Measurements from ENCODE around the gene CDHR4.
"Not testable (repeated sequence)": the region's sequence is repeated elsewhere in the genome, so short reads cannot be mapped to it uniquely, and the experiment has no call there.

The CDHR4 gene

DNA sequence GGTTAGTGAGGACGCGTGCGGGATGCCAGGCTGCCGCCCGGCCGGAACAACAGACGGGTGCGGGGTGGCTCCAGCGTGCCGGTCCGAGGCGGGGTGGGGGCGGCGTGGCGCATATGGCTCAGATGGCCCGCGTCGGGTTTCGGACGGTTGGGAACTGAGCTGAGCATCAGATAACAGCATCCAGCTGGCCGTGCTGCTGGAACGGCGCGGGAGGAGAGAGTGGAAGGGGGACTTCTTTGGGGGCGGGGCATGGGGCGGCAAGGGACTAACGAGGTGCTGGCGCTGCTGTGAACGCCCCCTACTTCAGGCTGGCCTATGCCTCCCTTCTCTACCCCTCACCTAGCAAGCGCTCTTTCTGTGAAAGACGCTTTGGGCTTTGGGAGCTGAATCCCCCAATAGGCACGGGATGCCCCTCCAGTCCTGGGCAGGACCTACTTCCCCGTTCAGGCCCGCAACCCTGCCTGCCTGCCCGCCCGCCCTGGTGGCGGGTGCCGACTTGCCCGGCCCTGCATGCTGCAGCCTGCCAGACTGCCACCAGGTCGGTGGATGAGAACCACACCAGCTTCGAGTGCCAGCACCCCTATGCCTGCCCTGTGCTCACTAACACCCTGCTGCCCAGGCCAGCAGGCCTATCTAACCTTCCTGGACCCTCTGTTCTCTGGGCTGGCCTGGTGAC lies 3.9 kb upstream of the CDHR4 start:
- peak in 1 of 2 experiments; percentile 33 for DNase-seq (ENCODE audit: low read depth in 2 of 2)

DNA sequence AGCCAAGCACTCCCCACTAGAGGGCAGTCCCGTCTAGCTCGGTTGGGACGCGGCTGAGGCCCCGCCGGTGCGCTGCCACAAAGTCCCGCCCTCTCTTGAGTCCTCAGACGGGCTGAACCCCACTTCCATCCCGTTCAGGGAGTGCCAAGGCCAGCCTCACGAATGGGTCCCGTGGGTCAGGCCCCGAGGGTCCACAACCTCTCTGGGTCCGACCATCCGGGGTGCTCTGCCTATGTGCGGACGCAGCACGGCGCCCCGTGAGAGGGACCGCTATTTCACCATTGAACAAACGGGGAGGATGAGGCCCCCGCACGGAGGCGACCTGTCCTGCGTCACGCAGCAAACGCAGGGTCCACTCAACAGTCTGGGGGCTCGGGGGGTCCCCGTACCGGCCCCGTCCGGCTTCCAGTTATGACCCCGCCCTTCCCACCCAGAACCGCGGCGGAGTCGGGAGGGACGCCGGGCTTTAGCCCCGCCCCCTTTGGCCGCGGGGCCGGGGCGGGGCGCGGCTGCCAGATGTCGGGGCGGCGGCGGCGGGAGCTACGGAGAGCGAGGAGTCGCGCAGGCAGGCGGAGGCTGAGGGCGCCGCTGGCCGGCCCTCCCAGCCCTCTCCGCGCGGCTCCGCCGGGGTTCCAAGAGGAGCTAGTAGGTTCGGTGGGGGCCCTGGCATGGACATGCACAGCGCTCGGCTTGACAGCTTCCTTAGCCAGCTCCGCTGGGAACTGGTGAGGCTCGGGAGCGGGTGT lies 3.2 kb upstream of the CDHR4 start, which contains the start of gene INKA1:
INKA1 (plus strand) TSS at position 543 of the 746 bp plus-strand sequence; CDS start at position 675, 132 bp downstream.
- DNase-seq (ENCODE audit: low read depth in 2 of 2), result peak; percentile 63 to 64

DNA sequence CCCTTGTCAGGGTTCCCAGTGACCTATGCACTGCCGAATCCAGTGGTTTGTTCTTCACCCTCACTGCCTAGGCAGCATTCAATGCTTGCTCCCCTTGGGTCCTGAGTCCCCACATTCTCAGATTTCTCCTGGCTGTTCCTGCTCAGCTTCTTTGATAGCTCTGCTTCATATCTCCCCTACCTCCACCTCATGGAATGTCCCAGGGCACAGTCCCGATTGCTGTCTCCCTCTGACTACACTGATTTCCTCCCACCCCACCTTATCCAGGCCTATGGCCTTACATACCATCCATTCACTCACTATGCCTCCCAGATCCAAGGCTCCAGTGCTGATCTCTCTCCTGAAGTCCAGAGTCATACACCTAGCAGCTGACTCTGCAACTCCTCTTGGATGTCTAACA lies 1.5 kb upstream of the CDHR4 start:
- no peak for DNase-seq (ENCODE audit: low read depth in 2 of 2)

DNA sequence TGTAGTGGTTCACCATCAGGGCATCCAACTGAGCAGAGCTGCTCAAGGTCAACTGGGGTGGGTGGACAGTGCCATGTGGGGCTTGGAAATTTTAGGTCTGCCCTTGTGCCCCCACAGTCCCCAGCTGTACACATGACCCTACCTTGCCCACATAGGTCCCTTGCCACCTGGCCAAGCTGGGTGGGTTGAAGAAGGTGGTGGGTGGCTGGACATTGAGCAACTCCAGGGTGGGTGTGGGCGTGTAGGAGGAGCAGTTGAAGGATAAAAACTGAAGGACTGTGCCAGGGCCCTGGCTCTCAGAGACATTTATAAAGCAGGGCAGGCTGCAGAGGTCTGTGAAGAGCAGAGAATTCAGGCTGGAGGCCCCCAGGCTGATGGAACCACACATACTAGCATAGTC lies 568 bp downstream of the CDHR4 start:
- no peak for DNase-seq (ENCODE audit: low read depth in 2 of 2)

DNA sequence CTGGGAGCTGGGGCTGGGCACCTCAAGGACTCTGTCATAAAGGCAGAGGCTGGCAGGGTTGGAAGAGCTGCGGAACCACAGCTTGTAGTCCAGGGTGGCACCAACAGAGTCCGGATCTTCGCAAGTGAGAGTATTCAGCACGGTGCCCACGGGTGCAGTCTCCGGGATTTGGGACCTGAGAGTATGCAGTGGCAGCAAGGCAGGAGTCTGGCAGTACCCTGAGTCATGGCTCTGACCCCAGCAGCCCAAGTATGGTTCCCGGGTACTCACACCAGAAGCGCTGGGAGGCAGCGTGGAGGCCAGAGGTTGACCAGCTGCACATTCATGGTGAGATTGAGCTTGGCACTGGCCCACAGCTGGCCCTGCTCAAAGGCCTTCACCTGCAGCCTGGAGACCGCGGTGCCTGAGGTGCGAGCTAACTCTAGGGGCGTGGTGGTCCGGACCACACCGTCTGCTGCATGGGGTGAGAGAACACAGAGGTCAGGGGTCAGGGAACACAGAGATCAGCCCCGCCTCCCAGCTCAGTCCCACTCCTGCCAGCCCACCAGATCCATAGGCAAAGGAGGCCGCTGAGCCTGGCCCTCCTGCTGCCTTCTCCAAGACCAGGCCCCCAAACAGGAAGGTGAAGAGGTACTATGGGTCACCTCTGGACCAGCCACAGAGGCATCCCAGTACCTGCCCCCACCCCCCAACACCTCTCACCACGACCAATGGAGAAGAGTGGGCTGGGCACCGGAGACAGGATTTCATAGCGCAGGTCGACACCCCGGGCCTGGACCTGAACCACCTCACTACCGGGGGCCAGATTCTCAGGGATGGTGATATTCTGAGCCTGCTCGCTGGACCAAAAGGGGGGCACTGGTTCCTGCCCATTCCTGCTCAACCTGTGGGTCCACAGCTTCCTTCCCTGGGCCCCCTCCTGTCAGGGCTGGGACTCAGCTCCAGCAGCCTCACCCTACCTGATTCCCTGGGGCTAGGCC lies 4.5 kb downstream of the CDHR4 start:
- DNase-seq (ENCODE audit: low read depth in 2 of 2), result no peak

DNA sequence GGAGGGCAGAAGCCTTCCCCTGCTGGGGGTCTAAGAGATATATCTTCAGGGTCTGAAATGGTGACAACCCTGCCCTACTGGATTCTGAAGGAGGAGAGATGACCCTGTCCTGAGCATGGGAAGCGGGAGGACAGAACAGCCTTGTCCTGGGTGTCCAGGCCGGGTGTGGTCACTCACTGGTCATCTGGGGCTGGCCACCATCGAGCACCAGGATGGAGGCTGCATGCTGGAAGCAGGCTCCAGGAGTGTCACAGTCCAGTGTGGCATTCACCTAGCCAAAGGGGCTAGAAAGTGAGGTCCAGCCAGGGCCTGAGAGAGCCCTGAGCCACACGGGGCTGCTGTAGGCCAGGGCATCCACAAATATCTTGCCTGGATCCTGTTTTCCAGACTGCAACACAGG lies 5.2 kb downstream of the CDHR4 start:
- no peak for DNase-seq (ENCODE audit: low read depth in 2 of 2)

DNA sequence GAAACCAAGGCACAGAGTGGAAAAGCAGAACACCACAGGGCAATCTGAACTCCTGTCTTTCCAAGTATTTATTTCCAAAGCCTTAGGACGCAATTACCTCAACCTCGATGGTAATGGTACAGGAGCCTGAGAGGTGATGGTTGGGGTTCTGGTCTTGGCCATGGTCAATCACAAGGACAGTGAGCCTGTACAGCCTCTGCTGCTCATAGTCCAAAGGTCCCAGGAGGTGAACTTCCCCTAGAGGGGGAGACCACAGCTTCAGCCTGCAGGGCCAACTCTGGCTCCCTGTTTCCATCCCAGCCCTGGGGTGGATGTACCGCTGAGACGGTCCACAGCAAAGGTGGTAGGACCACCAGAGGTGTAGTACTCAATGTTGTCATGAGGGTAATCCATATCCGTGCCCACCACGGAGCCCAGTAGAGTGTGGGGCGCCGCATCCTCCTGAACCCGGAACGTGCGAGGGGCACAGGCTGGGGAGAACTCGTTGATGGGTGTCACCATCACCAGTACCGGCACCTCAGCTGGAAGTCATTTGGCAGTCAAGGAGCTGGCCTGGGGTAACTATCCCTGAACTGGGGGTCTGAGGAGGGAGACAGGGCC lies 6.1 kb downstream of the CDHR4 start:
- no peak for DNase-seq (ENCODE audit: low read depth in 2 of 2)

DNA sequence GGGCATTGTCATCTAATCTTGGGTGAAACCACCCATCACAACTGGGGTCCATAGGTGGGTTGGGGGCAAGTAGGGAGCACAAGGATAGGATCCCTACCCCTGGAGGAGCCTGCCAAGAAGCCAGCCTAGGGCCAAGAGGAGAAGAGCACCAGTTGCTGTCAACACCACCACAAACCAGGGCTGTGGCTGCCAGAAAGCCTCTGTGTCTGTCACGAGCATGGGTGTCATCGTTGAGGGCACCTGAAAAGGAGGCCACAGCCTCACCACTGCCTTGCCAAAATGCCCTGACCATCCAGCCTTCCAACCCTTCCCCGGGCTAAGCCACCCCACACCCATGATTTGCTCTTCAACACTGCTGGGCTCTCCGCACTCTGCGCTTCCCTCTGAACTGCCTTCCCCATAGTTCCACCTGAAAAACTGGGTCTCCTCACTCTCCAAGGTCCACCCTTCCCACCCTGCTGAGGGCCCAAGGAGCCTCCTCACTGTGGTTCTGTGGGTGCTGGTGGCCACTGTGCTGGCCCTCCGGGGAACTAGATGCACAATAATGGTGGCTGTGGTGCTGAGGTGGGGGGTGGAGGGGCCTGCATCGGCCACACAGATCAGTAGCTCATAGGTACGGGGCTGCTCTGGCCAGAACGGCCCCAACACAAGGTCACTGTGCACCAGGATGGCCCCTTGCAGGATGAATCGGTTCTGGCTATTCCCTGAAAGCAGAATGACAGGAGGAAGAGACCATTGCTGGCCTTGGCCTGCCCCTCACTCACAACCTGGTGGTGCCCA lies 7.1 kb downstream of the CDHR4 start:
- DNase-seq (ENCODE audit: low read depth in 2 of 2), result no peak

DNA sequence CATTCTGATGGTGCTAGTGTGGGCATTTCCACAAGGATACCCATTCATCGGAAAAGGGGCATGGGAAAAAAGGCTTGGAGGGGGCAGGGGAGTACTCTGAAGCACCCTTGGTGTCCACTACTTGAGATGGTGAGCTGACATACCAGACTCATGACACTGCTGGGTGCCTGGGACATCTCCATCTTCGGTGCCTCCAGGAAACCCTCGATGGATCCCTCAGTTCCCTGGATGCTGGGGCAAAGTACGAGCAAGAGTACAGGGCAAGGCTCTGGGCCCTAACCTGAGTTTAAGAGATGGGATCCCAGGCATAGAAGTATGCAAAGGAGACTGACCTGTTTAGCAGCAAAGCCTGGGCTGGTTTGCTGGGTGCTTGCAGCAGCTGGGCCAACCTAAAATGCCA lies 8.1 kb downstream of the CDHR4 start:
- DNase-seq (ENCODE audit: low read depth in 2 of 2), result no peak

DNA sequence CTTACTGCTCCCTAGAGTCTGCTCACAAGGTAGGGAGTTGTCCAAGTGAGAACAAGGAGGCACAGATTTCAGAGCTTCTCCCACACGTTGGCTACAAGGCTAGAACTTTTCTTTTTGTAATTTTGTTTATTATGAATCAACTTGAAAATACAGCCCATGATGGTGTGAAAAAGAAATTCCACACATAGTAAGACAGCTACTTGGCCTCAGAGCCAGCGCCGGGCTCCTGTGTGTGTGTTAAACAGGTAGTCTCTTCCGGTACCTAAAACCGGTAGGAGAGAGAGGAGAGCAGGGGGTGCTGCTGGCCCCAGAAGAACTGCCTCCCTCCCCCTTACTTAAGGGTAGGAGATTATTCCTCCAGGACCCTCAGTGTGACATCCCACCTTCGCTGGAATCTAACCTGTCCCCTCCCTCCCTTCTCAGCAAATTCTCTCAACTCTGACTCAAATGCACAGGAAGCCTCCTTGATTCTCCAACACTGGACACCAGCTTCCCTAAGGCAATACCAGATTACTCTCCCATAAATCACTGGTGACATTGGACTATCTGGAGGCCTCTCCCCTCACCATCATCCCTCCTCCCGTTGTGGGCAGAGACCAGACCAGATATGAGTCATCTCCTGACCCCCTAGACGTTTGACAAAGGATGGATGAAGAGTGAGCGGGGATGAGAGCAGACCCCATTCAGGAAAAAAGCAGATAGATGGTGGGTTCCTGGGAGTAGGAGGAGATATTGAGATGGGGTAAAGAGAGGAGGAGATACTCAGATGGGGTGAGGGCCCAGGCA lies 8.9 kb downstream of the CDHR4 start:
- no peak for DNase-seq (ENCODE audit: low read depth in 2 of 2)

DNA sequence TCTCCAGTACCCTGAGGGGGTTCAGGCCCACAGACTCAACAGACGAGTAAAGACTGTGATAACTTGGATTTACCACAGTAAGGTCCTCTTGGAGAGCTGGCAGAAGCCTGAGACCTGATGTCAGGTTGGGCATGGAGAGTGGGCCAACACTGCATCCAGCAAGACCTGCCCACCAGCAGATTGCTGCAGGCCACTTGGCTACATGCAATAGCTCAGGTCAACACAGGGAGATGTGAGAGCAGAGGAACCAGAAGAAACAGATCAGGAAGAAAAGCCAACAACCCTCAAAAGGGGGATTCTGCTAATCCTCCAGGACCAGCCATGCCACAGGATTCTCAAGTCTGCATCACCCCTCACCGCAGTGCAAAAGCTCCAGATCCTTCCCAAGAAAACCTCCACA lies 11.6 kb downstream of the CDHR4 start:
- DNase-seq (ENCODE audit: low read depth in 2 of 2), result no peak

DNA sequence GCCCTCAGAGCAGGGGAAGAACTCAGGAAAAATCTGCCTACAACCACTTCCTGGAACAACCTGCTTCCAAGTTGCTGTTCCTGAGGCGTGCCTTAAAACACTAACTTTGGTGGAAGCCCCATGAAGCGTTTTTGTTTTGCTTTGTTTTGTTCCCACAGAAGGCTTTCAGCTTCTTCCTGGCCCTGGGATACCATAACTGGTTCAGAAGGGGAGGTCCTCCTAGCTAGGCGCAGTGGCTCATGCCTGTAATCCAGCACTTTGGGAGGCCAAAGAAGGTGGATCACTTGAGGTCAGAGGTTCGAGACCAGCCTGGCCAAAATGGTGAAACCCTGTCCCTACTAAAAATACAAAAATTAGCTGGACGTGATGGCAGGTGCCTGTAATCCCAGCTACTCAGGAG lies 12.1 kb downstream of the CDHR4 start:
- no peak for DNase-seq (ENCODE audit: low read depth in 2 of 2)

DNA sequence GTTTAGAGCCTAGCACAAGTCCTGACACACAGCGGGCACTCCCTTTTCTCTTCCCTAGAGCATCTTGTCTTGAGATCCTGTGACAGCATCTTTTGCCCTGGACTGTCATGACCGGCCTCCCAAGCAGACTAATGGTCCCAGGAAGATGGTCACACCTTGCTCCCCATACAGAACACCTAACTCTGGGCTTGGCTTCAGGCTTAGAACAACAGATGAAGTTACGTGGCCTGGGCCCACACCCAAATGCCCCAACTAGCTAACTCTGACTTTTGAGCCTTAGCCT lies 12.6 kb downstream of the CDHR4 start:
- no peak for DNase-seq (ENCODE audit: low read depth in 2 of 2)

DNA sequence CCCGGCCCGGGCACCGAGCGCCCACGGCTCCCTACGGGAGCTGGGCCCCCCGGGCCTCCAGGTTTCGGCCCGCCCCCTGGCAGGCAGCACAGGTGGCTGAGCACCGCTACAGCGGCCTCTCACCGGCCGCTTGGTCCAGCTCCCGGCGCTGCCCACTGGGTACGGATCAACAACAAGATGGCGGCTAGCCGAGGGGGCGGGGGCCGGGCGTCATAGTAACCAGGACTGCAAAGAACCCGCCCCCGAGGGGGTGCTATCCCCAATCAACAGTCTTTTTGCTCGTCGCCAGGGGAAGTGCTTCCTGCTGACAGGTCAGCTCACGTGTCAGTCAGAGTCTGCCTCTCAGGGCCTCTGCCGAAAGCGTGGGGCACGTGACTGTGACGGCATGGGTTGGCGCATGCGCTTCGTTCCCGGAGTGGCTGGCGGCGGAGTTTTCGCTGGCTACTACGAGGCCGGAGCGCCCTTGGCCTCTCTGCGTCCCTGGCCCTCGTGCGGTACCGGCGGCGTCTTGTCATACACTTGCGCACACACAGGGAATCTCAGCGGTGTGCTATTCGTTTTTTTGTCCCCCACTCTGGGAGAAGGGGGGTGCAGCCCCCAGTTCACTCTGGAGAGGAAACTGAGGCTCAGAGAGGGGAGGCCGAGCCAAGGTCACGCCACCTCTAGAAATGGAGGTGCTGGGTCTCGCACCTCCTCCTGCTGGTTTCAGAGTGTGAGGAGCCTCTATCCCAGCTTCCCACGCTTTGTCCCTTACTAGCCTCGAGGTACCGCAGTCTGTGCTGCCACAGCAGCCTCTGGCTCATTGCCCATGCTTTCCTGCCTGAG lies 13.1 kb downstream of the CDHR4 start, which contains the start of gene IP6K1:
IP6K1 (minus strand) TSS at position 186 of the 825 bp plus-strand sequence. CDS start 38,502 bp downstream, outside the sequence.
- peak; percentile 99 to 100 for DNase-seq (ENCODE audit: low read depth in 2 of 2)

DNA sequence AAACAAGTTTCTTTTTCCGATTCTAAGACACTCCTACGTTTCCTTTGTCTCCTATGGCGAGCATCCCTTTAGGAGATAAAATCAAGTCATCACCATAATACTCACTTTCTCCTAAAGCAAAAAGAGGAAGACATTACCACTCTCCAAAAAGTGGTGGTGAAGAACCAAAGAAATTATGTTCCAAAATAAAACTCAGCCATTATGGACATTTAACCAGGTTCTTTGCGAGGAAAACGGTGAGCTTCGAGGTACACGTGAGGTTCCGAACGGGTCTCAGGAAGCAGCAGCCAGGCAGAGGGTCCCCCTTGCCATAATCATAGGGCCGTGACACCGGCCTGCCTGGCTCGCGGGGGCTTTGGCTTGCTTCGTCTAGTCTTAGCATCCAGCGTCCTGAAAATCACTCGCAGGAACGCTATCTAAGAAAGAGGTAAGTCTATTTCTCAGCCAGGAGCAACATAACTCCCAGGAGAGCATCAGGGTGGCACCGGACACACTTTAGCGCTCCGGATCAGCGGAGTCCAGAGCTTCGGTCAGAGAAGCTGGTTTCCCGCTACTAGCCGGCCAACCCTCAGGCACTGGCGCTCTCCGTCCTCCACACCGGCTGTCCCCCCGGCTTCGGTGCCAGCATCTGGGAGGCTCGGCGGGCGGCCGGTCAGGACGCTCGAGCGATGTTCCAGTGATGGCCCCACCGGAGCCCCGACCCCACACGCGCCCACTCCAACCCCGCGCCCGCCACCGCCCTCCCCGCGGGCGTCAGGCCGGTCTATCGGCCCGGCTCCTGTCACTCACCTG lies 13.9 kb downstream of the CDHR4 start:
- no peak for DNase-seq (ENCODE audit: low read depth in 2 of 2)

DNA sequence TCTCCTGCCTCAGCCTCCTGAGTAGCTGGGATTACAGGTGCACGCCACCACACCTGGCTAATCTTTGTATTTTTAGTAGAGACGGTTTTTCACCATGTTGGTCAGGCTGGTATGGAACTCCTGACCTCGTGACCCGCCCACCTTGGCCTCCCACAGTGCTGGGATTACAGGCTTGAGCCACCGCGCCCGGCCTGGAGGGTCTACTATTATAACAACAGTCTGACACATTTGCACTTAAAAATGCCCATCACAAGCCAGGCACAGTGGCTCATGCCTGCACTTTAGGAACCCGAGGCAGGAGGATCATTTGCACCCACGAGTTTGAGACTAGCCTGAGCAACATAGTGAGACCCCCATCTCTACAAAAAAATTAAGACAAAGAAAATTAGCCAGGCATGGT lies 17.4 kb downstream of the CDHR4 start:
- DNase-seq (ENCODE audit: low read depth in 2 of 2), result not testable (repeated sequence)

DNA sequence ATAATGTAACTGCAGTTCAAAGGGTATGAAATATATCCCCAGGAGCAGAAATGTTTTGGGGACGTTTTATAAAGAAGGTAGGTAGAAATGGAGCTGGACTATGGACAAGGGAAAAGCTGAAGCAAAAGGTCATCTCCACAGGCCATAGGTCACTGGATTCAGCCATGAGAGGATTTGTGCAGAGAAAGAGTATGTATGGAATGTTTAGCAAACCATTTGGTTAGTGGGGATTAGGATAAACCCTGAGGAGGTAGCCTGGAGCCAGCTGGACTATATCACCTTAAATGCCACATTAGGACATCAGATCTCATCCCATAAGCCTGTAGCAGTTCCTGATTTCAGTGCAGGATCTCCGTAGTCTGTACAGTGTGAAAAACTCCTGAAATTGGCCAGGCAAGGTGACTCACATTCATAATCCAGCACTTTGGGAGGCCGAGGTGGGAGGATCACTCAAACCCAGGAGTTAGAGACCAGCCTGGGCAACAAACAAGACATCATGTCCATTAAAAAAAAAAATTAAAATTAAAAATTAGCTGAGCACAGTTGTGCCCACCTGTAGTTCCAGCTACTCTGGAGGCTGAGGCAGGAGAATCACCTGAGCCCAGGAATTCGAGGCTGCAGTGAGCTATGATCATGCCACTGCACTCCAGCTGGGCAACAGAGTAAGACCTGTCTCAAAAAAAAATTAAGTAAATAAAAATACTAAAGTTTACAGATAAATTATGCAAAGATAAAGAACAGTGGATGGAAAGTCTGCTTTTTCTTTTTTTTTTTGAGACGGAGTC lies 18.1 kb downstream of the CDHR4 start:
- no peak for DNase-seq (ENCODE audit: low read depth in 2 of 2)

DNA sequence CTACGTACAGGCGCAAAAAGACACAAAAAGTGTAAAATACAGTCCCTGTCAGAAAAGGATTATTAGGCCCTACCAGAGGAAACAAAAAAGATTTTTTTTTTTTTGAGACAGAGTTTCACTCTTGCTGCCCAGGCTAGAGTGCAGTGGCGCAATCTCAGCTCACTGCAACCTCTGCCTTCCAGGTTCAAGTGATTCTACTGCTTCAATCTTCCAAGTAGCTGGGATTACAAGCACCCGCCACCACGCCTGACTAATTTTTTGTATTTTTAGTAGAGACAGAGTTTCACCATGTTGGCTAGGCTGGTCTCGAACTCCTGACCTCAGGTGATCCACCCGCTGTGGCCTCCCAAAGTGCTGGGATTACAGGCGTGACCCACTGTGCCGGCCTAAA lies 18.7 kb downstream of the CDHR4 start:
- not testable (repeated sequence) for DNase-seq (ENCODE audit: low read depth in 2 of 2)

All from fibroblast of skin of left quadriceps (primary cell).